Activated CD4-positive, alpha-beta T cell treated with anti-CD3 and anti-CD28 coated beads, Interleukin-2, Interleukin-4, amounts not matched to agents 100 ng/mL and 50 ng/mL, durations not matched to agents 16 hours and 8 hours (primary cell): ENCODE measurements around the gene FAM3A.

Experiments
- DNase-seq: peaks from one replicate; pipeline ENCODE4 v3.0.0-alpha.2; 2020; ENCODE audit warnings: low spot score

Gene FAM3A

DNA sequence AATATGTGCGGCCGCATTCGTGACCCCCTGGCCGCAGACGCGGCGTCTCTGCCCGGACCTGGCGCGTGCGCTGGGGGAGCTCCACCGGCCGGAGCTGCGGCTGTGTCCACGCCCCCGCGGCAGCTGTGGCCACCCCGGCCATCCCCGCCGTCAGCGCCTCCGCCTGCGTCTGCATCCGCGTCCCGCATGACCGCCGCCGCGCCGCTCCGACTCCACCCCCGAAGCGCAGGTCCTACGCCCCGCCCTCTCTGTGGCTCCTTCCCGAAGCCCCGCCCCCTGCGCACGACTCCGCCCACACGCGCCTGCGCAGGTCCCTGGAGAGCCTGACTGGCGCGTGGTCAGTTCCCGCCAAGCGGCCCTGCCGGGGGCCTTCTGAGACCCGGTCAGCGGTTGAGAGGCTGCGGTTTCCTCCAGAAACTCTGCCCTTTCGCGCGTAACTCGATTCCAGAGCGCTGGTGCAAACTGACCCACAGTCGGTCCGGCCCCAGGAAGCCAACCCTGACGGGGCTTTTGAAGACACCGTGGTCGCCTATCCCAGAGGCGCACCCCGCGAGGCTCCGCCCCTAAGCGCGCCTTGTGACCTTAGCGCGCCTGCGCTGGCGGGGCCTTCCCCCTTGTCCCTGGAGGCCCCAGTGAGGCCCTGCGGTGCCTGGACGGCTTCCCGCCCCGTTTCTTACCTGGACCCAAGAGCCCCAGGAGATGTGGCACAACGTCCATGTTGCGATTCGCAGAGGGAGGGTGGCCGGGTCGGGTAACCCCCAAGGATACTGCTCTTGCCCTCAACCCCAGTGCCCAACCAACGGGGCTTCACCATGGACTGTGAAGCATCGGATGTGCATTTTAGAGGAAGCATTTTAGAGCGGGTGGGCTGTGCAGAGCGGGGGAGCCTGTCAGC, 37.1 kb downstream of the FAM3A start, which contains the start of gene LAGE3:
Gene LAGE3, minus strand, starts transcription at position 554 of the 895 bp plus-strand sequence. Its CDS starts 366 bp downstream, at position 188.
- peak; percentile 93 for DNase-seq

DNA sequence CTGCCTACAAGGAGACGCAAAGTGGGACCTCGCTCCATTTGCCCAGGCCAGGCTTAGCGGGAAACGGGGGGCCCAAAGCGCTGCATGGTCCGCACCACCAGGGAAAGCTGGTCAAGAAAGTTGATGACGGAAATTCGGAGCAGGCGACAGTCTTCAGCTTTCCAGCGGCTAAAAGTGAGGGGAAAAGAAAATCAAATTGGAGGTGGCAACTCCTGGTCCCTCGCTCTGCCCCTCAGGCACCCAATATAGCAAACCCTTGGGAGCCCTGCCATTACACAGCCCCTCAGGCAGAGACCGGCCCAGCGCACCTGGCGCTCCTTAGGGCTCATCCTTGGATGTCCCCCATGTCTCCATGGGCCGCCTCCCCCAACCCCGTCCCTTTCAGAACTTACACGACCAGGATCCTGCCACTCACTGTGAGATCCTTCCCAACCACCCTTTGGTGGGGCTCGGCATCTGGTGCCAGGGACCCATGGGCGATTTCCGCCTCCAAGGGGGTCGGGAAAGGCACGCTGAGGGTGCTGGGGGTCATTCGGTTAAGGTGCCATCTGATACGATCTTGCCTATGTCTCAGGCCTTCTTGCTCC, 38.0 kb downstream of the FAM3A start:
- no peak for DNase-seq

DNA sequence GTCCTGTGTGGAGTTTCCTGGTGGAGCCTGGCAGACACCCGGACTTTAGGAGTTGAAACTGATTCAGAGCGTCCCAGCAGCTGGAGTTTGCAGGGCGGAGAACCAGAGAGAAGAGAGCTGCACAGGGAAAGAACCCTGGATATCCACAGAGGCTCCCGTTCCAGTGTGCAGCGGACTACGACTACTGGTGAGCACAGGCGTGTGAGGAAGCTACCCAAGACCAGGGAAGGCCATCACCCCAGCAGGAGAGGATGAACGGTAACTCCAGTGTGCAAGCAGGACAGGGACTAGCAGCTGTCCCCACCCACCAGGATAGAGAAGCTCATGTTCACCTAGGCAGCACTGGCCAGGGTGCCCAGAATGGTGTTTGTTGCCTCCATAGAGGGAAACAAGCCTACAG, 39.2 kb downstream of the FAM3A start:
- DNase-seq = no peak

- DNase-seq = no peak
Measured at GRCh38 chrX:154473683-154474082, 42.3 kb downstream of the FAM3A start.

- no peak for DNase-seq
Measured at GRCh38 chrX:154472685-154473632, 43.1 kb downstream of the FAM3A start.

- DNase-seq = no peak
Measured at GRCh38 chrX:154471839-154472684, 44.0 kb downstream of the FAM3A start.

- no peak for DNase-seq
Measured at GRCh38 chrX:154470914-154471568, 45.0 kb downstream of the FAM3A start.

DNA sequence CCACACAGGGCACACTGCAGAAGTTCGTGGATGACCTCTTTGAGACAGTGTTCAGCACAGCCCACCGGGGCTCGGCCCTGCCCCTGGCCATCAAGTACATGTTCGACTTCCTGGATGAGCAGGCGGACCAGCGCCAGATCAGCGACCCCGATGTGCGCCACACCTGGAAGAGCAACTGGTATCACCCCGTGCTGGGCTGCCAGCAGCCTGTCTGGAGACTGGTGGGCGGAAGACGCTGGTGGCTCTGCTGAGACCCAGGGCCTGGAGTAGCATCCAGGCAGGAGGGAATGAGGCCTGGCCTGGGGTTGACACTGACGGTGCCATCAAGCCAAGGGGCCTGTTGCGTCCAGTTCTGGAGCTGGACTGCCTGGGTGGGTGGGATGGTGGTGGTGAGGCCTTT, 45.6 kb downstream of the FAM3A start:
- no peak for DNase-seq

DNA sequence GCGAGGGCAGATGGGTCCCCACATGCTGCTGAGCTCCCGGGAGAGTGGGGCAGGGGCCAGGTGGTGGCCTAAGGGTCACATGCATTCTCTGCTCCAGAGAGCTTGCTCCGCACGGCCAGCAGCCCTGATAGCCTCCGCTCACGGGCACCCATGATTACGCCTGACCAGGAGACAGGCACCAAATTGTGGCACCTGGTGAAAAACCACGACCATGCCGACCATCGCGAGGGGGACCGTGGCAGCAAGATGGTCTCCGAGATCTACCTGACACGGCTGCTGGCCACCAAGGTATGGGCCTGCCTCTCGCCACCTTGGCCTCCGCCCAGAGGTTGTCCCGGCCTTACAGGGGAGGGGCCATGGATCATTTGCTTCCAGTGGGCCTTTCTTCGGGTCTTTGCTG, 46.2 kb downstream of the FAM3A start:
- no peak for DNase-seq

GRCh38 chrX:154469114-154469513, 46.9 kb downstream of the FAM3A start:
- DNase-seq = no peak

GRCh38 chrX:154468217-154468616, 47.8 kb downstream of the FAM3A start:
- DNase-seq = no peak

- no peak for DNase-seq
Measured at GRCh38 chrX:154467556-154467955, 48.5 kb downstream of the FAM3A start.

DNA sequence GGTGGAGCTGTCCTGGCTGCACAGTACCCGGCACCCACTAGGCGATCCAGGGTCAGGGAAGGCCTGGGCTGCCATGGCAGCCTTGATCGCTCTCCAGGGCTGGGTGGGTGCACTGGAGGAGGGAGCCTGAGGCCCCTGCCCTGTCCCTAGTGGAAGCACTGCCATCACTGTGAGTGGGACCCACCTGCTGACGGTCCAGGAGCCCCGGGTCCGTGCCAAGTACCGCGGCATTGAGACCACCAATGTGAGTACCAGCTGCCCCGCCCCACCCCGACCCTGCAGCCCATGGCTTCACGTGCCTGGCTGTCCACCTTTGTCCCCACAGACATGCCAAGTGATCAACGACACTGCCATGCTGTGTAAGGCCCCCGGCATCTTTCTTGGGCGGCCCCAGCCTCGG, 49.1 kb downstream of the FAM3A start:
- no peak for DNase-seq

DNA sequence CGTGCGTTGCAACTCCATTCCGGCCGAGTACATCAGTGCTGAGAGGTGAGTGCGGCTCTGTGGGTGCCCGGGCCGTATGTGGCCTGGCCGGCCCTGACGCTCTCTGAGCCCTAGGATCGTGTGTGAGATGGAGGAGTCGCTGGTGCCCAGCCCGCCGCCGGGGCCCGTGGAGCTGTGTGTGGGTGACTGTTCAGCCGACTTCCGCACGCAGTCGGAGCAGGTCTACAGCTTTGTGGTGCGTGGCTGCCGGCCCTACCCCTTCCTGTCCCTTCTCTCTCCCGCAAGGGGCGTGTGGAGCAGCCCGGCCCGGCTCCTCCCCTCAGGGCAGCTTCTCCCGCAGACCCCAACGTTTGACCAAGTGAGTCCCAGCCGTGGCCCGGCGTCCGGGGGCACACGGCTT, 50.0 kb downstream of the FAM3A start:
- no peak for DNase-seq

GRCh38 chrX:154465601-154466000, 50.4 kb downstream of the FAM3A start:
- DNase-seq = no peak

DNA sequence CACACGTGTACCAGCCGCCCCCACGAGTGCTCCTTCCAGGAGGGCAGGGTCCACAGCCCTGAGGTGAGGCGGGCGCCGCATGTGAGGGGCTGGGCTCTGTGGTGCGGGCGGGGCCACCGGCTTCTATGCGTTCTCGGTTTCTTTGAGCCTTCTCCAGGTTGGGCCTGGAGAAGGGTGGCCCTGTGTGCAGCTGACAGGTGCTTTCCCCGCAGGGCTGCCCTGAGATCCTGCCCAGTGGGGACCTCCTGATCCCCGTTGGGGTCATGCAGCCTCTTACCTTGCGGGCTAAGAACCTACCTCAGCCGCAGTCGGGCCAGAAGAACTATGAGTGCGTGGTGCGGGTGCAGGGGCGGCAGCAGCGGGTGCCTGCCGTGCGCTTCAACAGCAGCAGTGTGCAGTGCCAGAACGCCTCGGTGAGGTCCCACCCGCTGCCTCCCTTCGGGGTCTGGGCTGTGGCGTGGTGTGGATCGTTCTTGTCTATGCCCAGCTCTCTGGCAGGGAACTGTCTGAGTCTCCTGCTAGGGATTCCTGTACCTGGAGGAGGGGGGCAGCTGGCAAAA, 51.1 kb downstream of the FAM3A start:
- no peak for DNase-seq

GRCh38 chrX:154463611-154464220, 52.3 kb downstream of the FAM3A start:
- DNase-seq = no peak

- DNase-seq = no peak
Measured at GRCh38 chrX:154462396-154462795, 53.6 kb downstream of the FAM3A start.

DNA sequence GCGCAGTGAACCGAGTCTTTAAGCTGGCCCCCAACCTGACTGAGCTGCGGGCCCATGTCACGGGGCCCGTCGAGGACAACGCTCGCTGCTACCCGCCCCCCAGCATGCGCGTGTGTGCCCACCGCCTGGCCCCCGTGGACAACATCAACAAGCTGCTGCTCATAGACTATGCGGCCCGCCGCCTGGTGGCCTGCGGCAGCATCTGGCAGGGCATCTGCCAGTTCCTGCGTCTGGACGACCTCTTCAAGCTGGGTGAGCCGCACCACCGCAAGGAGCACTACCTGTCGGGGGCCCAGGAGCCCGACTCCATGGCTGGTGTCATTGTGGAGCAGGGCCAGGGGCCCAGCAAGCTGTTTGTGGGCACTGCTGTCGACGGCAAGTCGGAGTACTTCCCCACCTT, 55.7 kb downstream of the FAM3A start:
- no peak for DNase-seq

DNA sequence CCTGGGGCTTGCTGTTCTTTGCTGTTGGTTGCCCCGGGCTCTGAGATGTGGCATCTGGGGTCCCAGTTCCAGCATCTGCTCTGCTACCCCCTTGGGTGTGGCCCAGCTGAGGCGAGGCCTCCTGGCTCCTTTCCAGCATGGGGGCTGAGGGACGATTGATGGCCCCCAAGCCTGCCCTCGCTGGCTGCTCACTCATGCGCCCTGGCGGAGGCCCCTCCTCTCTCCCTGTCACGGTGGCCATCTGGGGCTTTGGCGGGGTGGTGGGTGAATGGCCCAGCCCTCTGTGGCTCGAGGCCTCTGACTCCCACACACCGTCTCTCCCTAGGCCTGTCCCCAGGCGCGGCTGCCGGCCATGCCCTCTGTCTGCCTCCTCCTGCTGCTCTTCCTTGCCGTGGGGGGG, 56.2 kb downstream of the FAM3A start:
- DNase-seq = no peak
